HepG2 (cell line): ENCODE measurements around the gene SNAPC3. TPM values are rescaled to one million over a fixed set of nuclear protein-coding genes. Genes with fewer than 3 reads are reported as not detected.

ENCODE experiments used
- CEBPZ ChIP-seq: IDR thresholded peaks from 2 replicates; pipeline ENCODE4 v1.6.1; 2012; ENCODE audit warnings: low read length, improper control_type of control experiment
- EED ChIP-seq: sonication (generic); formaldehyde crosslinking; IDR thresholded peaks from 2 replicates; pipeline ENCODE4 v1.5.0; 2020; ENCODE audit warnings: mild to moderate bottlenecking, missing genetic modification reagents
- ESRRA ChIP-seq: sonication (generic); formaldehyde crosslinking; IDR thresholded peaks from 2 replicates; pipeline ENCODE4 v1.5.1; 2020; ENCODE audit warnings: mild to moderate bottlenecking, low read depth, missing genetic modification reagents
- GMEB1 ChIP-seq: sonication (generic); formaldehyde crosslinking; IDR thresholded peaks from 2 replicates; pipeline ENCODE4 v1.5.1; 2020; ENCODE audit warnings: missing genetic modification reagents, mild to moderate bottlenecking, borderline replicate concordance
- IKZF4 ChIP-seq: sonication (generic); formaldehyde crosslinking; IDR thresholded peaks from 2 replicates; pipeline ENCODE4 v1.5.1; 2020; ENCODE audit warnings: borderline replicate concordance, mild to moderate bottlenecking, low read depth, missing genetic modification reagents; ENCODE audit errors: not compliant biosample characterization
- MXI1 ChIP-seq: IDR thresholded peaks from 3 replicates; pipeline ENCODE4 v1.6.1; 2012; ENCODE audit warnings: low read depth, low read length, inconsistent platforms, borderline replicate concordance
- NCOA2 ChIP-seq: sonication (generic); formaldehyde crosslinking; IDR thresholded peaks from 2 replicates; pipeline ENCODE4 v1.8.0; 2022; ENCODE audit warnings: inconsistent platforms
- NCOR1 ChIP-seq: fragments of 200-600 bp; sonication (generic); IDR thresholded peaks from 2 replicates; pipeline ENCODE4 v1.7.0; 2017; ENCODE audit warnings: antibody characterized with exemption, low read length, borderline replicate concordance
- NFKBIZ ChIP-seq: IDR thresholded peaks from 2 replicates; pipeline ENCODE4 v1.6.1; 2018; ENCODE audit warnings: missing genetic modification reagents, missing compliant biosample characterization
- SIX4 ChIP-seq: sonication (generic); formaldehyde crosslinking; IDR thresholded peaks from 2 replicates; pipeline ENCODE4 v1.4.0; 2020; ENCODE audit warnings: missing genetic modification reagents
- STAT5B ChIP-seq: sonication (generic); formaldehyde crosslinking; IDR thresholded peaks from 2 replicates; pipeline ENCODE4 v1.4.0; 2020; ENCODE audit warnings: missing genetic modification reagents
- ZBTB21 ChIP-seq: sonication (generic); formaldehyde crosslinking; IDR thresholded peaks from 2 replicates; pipeline ENCODE4 v1.4.0; 2020; ENCODE audit warnings: missing genetic modification reagents
- ZNF143 ChIP-seq: sonication (generic); formaldehyde crosslinking; IDR thresholded peaks from 2 replicates; pipeline ENCODE4 v1.4.0; 2020; ENCODE audit warnings: missing genetic modification reagents
- ZNF205 ChIP-seq: IDR thresholded peaks from 2 replicates; pipeline ENCODE4 v1.6.1; 2018; ENCODE audit warnings: missing biosample characterization, missing genetic modification reagents
- ZNF296 ChIP-seq: sonication (generic); formaldehyde crosslinking; conservative IDR thresholded peaks from 2 replicates; pipeline ENCODE4 v1.5.0; 2020; ENCODE audit warnings: mild to moderate bottlenecking, missing genetic modification reagents
- ZNF562 ChIP-seq: sonication (generic); formaldehyde crosslinking; IDR thresholded peaks from 2 replicates; pipeline ENCODE4 v1.8.0; 2022; ENCODE audit warnings: missing genetic modification reagents, borderline replicate concordance
- ZNF674 ChIP-seq: sonication (generic); formaldehyde crosslinking; IDR thresholded peaks from 2 replicates; pipeline ENCODE4 v1.5.0; 2020; ENCODE audit warnings: low read depth, mild to moderate bottlenecking, missing genetic modification reagents
- ZSCAN31 ChIP-seq: sonication (generic); formaldehyde crosslinking; IDR thresholded peaks from 2 replicates; pipeline ENCODE4 v1.5.0; 2020; ENCODE audit warnings: low read depth, mild to moderate bottlenecking, missing genetic modification reagents
- polyA plus RNA-seq, 8 experiments: library from polyadenylated mRNA; depleted of rRNA in 3 of 8; stranded (reverse) in 7 of 8; unstranded in 1 of 8; fragments of >200 nt; fragmentation: Illumina TruSeq in 4 of 8; extraction: Trizol in 4 of 8; gene quantifications; 2 replicates each; pipeline versions ENCODE4 v1.2.1 to v1.2.3, GENCODE V29; 2011 to 2016; ENCODE audit warnings: low read depth in 4 of 8, missing spikeins in 1 of 8, mixed read lengths in 1 of 8; ENCODE audit not compliant: insufficient read depth in 1 of 8
- total RNA-seq, 5 experiments: library from RNA; depleted of rRNA; stranded (reverse); fragments of >200 nt; fragmentation: Illumina TruSeq; extraction: Trizol; gene quantifications; 2 replicates each; pipeline ENCODE4 v1.2.3, GENCODE V29; 2016; ENCODE audit warnings: low read depth in 1 of 5
- TF ChIP-seq, protein P1 (sequence below): sonication (generic); formaldehyde crosslinking; IDR thresholded peaks from 2 replicates; pipeline ENCODE4 v1.4.0; 2020; ENCODE audit warnings: missing genetic modification reagents
- TF ChIP-seq, protein P2 (sequence below): sonication (generic); formaldehyde crosslinking; conservative IDR thresholded peaks from 2 replicates; pipeline ENCODE4 v1.4.0; 2020; ENCODE audit warnings: missing genetic modification reagents

Gene SNAPC3
- total and polyA plus RNA-seq, 2 of the 13 experiments (the other 11 are each of a cell fraction or from before 2014, with no cell fraction given), result 25.6 to 26.0 TPM

- TF ChIP-seq MXI1, result peak; percentile 76; the same call in 2 of the 3 replicates
- TF ChIP-seq ZBTB21, result no peak
- peak; percentile 42; the same call in 1 of the 2 replicates for TF ChIP-seq SIX4 (CRISPR knock-in tag)
- peak; percentile 50; the same call in 1 of the 2 replicates for TF ChIP-seq ZNF205
- TF ChIP-seq ZNF562 (CRISPR knock-in tag), result no peak
- TF ChIP-seq CEBPZ, result no peak
- 0 out of 2 replicates have a peak, but pooled peaks have one; percentile 48 for TF ChIP-seq EED
- TF ChIP-seq, protein P1, sequence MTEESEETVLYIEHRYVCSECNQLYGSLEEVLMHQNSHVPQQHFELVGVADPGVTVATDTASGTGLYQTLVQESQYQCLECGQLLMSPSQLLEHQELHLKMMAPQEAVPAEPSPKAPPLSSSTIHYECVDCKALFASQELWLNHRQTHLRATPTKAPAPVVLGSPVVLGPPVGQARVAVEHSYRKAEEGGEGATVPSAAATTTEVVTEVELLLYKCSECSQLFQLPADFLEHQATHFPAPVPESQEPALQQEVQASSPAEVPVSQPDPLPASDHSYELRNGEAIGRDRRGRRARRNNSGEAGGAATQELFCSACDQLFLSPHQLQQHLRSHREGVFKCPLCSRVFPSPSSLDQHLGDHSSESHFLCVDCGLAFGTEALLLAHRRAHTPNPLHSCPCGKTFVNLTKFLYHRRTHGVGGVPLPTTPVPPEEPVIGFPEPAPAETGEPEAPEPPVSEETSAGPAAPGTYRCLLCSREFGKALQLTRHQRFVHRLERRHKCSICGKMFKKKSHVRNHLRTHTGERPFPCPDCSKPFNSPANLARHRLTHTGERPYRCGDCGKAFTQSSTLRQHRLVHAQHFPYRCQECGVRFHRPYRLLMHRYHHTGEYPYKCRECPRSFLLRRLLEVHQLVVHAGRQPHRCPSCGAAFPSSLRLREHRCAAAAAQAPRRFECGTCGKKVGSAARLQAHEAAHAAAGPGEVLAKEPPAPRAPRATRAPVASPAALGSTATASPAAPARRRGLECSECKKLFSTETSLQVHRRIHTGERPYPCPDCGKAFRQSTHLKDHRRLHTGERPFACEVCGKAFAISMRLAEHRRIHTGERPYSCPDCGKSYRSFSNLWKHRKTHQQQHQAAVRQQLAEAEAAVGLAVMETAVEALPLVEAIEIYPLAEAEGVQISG, result peak; percentile 91
- TF ChIP-seq STAT5B (CRISPR knock-in tag), result peak; percentile 60; the same call in 1 of the 2 replicates
- peak; percentile 98 for TF ChIP-seq GMEB1 (CRISPR knock-in tag)
- 0 out of 2 replicates have a peak, but pooled peaks have one; percentile 20 for TF ChIP-seq ESRRA (CRISPR knock-in tag)
- TF ChIP-seq NFKBIZ (CRISPR knock-in tag), result peak; percentile 86
- TF ChIP-seq ZNF143 (CRISPR knock-in tag), result peak; percentile 100
- TF ChIP-seq NCOR1, result no peak
- TF ChIP-seq ZNF296 (CRISPR knock-in tag), result no peak
- no peak for TF ChIP-seq ZNF674
- peak; percentile 14; the same call in 1 of the 2 replicates for TF ChIP-seq NCOA2 (CRISPR knock-in tag)
- TF ChIP-seq, protein P2, sequence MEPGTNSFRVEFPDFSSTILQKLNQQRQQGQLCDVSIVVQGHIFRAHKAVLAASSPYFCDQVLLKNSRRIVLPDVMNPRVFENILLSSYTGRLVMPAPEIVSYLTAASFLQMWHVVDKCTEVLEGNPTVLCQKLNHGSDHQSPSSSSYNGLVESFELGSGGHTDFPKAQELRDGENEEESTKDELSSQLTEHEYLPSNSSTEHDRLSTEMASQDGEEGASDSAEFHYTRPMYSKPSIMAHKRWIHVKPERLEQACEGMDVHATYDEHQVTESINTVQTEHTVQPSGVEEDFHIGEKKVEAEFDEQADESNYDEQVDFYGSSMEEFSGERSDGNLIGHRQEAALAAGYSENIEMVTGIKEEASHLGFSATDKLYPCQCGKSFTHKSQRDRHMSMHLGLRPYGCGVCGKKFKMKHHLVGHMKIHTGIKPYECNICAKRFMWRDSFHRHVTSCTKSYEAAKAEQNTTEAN, result 0 out of 2 replicates have a peak, but pooled peaks have one; percentile 15
- TF ChIP-seq IKZF4 (CRISPR knock-in tag), result peak; percentile 83
- peak; percentile 90 for TF ChIP-seq ZSCAN31
Measured at GRCh38 chr9:15422372-15423230, at the start of gene SNAPC3 (continued).
